Measurements from ENCODE around the gene THYN1. TPM values are rescaled to one million over a fixed set of nuclear protein-coding genes. Genes with fewer than 3 reads are reported as not detected.

The THYN1 gene
- polyA plus RNA-seq, 1 donor (not counting 4 experiments of a cell fraction or from before 2014, with no cell fraction given), result 45.8 TPM

DNA sequence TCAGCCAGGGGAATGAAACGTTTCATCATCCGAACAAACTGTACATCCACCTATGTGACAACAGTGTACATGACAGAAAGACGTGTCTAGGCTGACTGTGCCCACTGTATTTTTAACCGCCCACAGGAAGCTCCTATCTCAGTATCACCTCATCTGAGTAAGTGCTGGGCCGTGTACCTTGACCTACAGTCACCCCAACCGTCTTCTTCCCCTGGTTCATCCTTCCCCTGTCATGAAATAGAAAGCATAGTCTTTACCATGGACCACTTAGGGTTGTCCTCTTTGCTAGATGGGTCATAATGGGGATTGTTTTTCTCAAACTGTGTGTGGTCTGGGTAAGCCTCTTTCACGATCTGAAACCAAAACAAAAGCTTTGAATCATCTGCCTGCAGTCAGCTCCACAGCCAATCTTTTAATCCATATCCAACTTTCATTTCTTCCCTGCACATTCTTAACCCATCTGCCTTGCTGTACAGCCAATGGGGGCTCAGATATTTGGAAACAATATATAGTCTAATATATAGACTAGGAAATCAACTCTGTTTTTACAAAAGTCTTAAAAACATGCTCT is 4.2 kb downstream of the THYN1 start:
- H3K27ac ChIP-seq (ENCODE audit: control insufficient read depth, insufficient read depth, low read length), result no peak overlapping the region
- DNase-seq (ENCODE audit: low read depth, low spot score) (no peak), FAIRE-seq (no peak)
- TF ChIP-seq, protein P1, sequence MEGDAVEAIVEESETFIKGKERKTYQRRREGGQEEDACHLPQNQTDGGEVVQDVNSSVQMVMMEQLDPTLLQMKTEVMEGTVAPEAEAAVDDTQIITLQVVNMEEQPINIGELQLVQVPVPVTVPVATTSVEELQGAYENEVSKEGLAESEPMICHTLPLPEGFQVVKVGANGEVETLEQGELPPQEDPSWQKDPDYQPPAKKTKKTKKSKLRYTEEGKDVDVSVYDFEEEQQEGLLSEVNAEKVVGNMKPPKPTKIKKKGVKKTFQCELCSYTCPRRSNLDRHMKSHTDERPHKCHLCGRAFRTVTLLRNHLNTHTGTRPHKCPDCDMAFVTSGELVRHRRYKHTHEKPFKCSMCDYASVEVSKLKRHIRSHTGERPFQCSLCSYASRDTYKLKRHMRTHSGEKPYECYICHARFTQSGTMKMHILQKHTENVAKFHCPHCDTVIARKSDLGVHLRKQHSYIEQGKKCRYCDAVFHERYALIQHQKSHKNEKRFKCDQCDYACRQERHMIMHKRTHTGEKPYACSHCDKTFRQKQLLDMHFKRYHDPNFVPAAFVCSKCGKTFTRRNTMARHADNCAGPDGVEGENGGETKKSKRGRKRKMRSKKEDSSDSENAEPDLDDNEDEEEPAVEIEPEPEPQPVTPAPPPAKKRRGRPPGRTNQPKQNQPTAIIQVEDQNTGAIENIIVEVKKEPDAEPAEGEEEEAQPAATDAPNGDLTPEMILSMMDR (optimal IDR thresholded peaks at IDR 0.05 in 1 of 3, IDR thresholded peaks at IDR 0.05 in 1 of 3, conservative IDR thresholded peaks at IDR 0.05 in 1 of 3; ENCODE audit: extremely low read depth in 1 of 3, insufficient read depth in 2 of 3, low read length in 3 of 3), result no peak
- TF ChIP-seq EZH2 (IDR thresholded peaks at IDR 0.05; ENCODE audit: low read length), result no peak
- no peaks in the 10 kb centered on the region for H3K9me3 ChIP-seq (ENCODE audit: control insufficient read depth, low read depth, low read length)
- peaks cover 7% of the 10 kb centered on the region for H3K4me1 ChIP-seq (ENCODE audit: control insufficient read depth, extremely low read depth, insufficient read depth, low read length)
- no peaks in the 10 kb centered on the region for H3K27me3 ChIP-seq (ENCODE audit: control insufficient read depth, extremely low read depth, insufficient read depth, low read length)
- H3K79me2 ChIP-seq (ENCODE audit: control insufficient read depth, insufficient read depth, low read length), result peaks cover 5% of the 10 kb centered on the region
- H3K4me2 ChIP-seq (ENCODE audit: control insufficient read depth, extremely low read depth, insufficient read depth, low read depth, low read length), result no peak overlapping the region
- no peak overlapping the region for H3K9ac ChIP-seq (ENCODE audit: control insufficient read depth, extremely low read depth, insufficient read depth, low read length)
- H3K36me3 ChIP-seq (ENCODE audit: control insufficient read depth in 2 of 2, extremely low read depth in 1 of 2, insufficient read depth in 2 of 2, low read length in 2 of 2), result peaks cover 24 to 32% of the 10 kb centered on the region in 2 experiments
- H3K4me3 ChIP-seq (ENCODE audit: control insufficient read depth in 2 of 3, extremely low read depth in 1 of 3, insufficient read depth in 2 of 3, low read depth in 1 of 3, low read length in 3 of 3), result no peak overlapping the region
- H3K9me1 ChIP-seq (ENCODE audit: control insufficient read depth, extremely low read depth, insufficient read depth, low read length), result no peaks in the 10 kb centered on the region
- dilution Hi-C loops (cut with MboI; ENCODE audit: extremely low pct_ligation_motif_present, low sequenced_read_pairs), result no loop called here
- H4K20me1 ChIP-seq (ENCODE audit: control insufficient read depth, extremely low read depth, insufficient read depth, low read length), result no peaks in the 10 kb centered on the region
- H2AFZ ChIP-seq (ENCODE audit: control insufficient read depth, low read length), result no peak overlapping the region

DNA sequence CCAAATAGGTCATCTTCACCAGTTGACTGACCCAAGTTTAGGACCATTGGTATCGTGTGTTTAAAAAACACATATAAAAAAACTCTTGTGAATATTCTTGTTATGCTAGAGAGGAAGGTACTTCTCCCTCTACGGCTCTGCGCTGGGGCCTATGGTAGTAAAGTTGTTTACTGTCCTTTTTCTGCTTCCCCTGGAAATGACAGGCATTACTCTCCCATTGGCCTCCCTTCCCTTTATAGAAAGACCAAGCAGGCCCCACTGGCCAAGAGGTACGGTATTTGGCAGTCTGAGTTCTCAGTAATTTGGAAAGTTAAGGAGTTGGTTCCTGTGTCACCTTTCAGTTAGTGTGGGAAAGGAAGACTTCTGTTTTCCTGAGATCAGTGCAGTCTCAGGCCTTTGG is 6.5 kb downstream of the THYN1 start:
- H3K79me2 ChIP-seq (ENCODE audit: control insufficient read depth, insufficient read depth, low read length), result no peaks in the 10 kb centered on the region
- FAIRE-seq (no peak), DNase-seq (ENCODE audit: low read depth, low spot score) (no peak)
- H2AFZ ChIP-seq (ENCODE audit: control insufficient read depth, low read length), result no peak overlapping the region
- peaks cover 35 to 43% of the 10 kb centered on the region in 2 experiments for H3K36me3 ChIP-seq (ENCODE audit: control insufficient read depth in 2 of 2, extremely low read depth in 1 of 2, insufficient read depth in 2 of 2, low read length in 2 of 2)
- no peak overlapping the region for H3K27ac ChIP-seq (ENCODE audit: control insufficient read depth, insufficient read depth, low read length)
- no peak overlapping the region for H3K9ac ChIP-seq (ENCODE audit: control insufficient read depth, extremely low read depth, insufficient read depth, low read length)
- H3K4me3 ChIP-seq (ENCODE audit: control insufficient read depth in 2 of 3, extremely low read depth in 1 of 3, insufficient read depth in 2 of 3, low read depth in 1 of 3, low read length in 3 of 3), result no peak overlapping the region
- peaks cover 2% of the 10 kb centered on the region for H3K4me1 ChIP-seq (ENCODE audit: control insufficient read depth, extremely low read depth, insufficient read depth, low read length)
- no peaks in the 10 kb centered on the region for H3K27me3 ChIP-seq (ENCODE audit: control insufficient read depth, extremely low read depth, insufficient read depth, low read length)
- no peaks in the 10 kb centered on the region for H3K9me1 ChIP-seq (ENCODE audit: control insufficient read depth, extremely low read depth, insufficient read depth, low read length)
- TF ChIP-seq, protein P1 (optimal IDR thresholded peaks at IDR 0.05 in 1 of 3, IDR thresholded peaks at IDR 0.05 in 1 of 3, conservative IDR thresholded peaks at IDR 0.05 in 1 of 3; ENCODE audit: extremely low read depth in 1 of 3, insufficient read depth in 2 of 3, low read length in 3 of 3), result no peak
- no peak for TF ChIP-seq EZH2 (IDR thresholded peaks at IDR 0.05; ENCODE audit: low read length)
- no peaks in the 10 kb centered on the region for H4K20me1 ChIP-seq (ENCODE audit: control insufficient read depth, extremely low read depth, insufficient read depth, low read length)
- dilution Hi-C loops (cut with MboI; ENCODE audit: extremely low pct_ligation_motif_present, low sequenced_read_pairs), result no loop called here
- no peaks in the 10 kb centered on the region for H3K9me3 ChIP-seq (ENCODE audit: control insufficient read depth, low read depth, low read length)
- H3K4me2 ChIP-seq (ENCODE audit: control insufficient read depth, extremely low read depth, insufficient read depth, low read depth, low read length), result no peak overlapping the region

Data from keratinocyte (primary cell).